Pancreas (tissue), 10 donors: ENCODE data around the gene OPA3. TPM values are rescaled to one million over a fixed set of nuclear protein-coding genes. Genes with fewer than 3 reads are reported as not detected.

Experiments
- ATAC-seq, 4 donors: fragments of 200-7000 bp; cut with Tn5 transposase; one replicate each; pipeline versions ENCODE4 v1.8.0 to v1.9.1; 2020; ENCODE audit warnings: mild to moderate bottlenecking in 4 of 4, moderate library complexity in 4 of 4
- DNase-seq, 6 donors: peaks; one replicate each; pipeline ENCODE4 v3.0.0-alpha.2; 2020
- FAIRE-seq: peaks from 2 replicates; lab custom pipeline; 2012; peaks lifted over from hg19 to GRCh38; lab: Jason Lieb, UNC
- H3K27ac ChIP-seq, 4 donors: fragments of 200-600 bp; sonication (generic); 1 replicate in 3 of 4; 2 replicates in 1 of 4; pipeline versions ENCODE4 v1.5.0 to v1.8.0; 2020
- H3K27me3 ChIP-seq, 4 donors: fragments of 200-600 bp; one replicate each; pipeline ENCODE4 v1.8.0; 2021
- H3K36me3 ChIP-seq, 3 donors: fragments of 200-600 bp; sonication (generic) in 1 of 3; one replicate each; pipeline versions ENCODE4 v1.5.0 to v1.8.0; 2020 to 2021
- H3K4me1 ChIP-seq, 3 donors: fragments of 200-600 bp; one replicate each; pipeline ENCODE4 v1.8.0; 2021
- H3K4me3 ChIP-seq, 4 donors: fragments of 200-600 bp; sonication (generic) in 2 of 4; one replicate each; pipeline versions ENCODE4 v1.5.0 to v1.8.0; 2020 to 2021
- H3K9me3 ChIP-seq, 4 donors: fragments of 200-600 bp; one replicate each; pipeline ENCODE4 v1.8.0; 2021
- WGBS, 2 donors: extraction: QIAGEN DNeasy Blood & Tissue Kit; methylation state at CpG; one replicate each; pipeline ENCODE4 v1.1.7; 2013; 5-methylcytosine and 5-hydroxymethylcytosine counted together
- intact Hi-C, 3 donors: fragments of 100-400 bp; cut with DNase I; formaldehyde crosslinking; loops; one replicate each; pipeline versions ENCODE4 v1.11.1 to v1.14.2; 2022
- polyA plus RNA-seq, 2 donors: library from polyadenylated mRNA; stranded (reverse); fragments of 200-250 nt; gene quantifications; one replicate each; pipeline ENCODE4 v1.2.3, GENCODE V29; 2013
- total RNA-seq, 6 donors: library from RNA; stranded (reverse); fragmentation: NEBNext Ultra II Directional in 4 of 6; extraction: Animal tissue kit (Norgen Biotek cat#: 25700) in 4 of 6; gene quantifications; one replicate each; pipeline versions ENCODE4 v1.2.1 to v1.2.4, GENCODE V29; 2021 to 2023
- TF ChIP-seq, protein P1 (sequence below), 4 donors: fragments of 200-600 bp; sonication (generic) in 3 of 4; IDR thresholded peaks; one replicate each; pipeline versions ENCODE4 v1.5.0 to v1.8.0; 2021; ENCODE audit warnings: antibody characterized with exemption in 4 of 4
- donor health status: healthy with polysubstance abuse.
- donor health status: DM: no; HTN: no; CAD: no; lungs with moderate emphysema.
- donor health status: DM: no; HTN: no; CAD: no.
- donor health status: control.
- donor health status: control.
- donor health status: Bipolar disorder and iron deficiency.
- donor health status: DM: yes; HTN: yes; CAD: no.
- donor health status: DM: no; HTN: no; CAD: no.
- donor health status: DM: no; HTN: no; CAD: no.
- donor health status: DM: yes; HTN: yes; CAD: no.

OPA3 gene
- total and polyA plus RNA-seq, 8 donors: 3.4 to 8.0 (median 4.7) TPM

DNA sequence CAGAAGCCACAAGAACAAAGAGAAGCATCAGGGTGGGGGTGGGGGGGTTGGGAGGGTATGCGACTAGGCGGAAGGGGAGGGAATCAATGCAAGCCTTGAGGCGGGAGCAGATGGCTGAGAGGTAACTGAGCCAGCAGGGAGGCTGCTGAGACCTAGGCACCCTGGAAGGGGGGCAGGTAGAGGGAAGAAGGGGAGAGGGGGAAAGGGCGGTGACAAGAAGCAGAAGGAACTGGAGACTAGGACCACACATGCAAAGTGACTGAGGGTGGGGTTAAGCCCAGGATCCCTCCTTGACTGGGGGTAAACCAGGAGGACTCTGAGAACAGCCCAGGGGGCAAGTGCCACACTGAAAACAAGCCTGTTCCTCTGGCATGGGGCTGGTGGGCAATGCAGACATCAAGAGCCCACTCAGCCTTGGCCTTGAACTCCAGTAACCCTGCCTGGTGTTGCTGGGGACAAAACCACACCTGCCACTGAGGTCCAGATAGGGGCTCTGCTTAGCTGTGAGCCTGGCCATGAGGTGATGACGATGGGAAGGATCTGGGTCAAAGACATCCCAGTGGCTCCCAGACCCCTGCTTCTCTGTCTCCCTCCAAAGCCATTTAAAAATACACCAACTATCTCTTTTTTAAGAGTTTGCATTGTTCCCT lies 20.3 kb downstream of the OPA3 start:
- no peaks in the 10 kb centered on the region for H3K4me1 ChIP-seq
- WGBS, 2 donors: 77 to 81% methylated on average over 5 of the region's 5 CpGs
- FAIRE-seq (no peak), ATAC-seq (no peak), DNase-seq (no peak)
- no peaks in the 10 kb centered on the region for H3K27me3 ChIP-seq
- H3K4me3 ChIP-seq: no peak overlapping the region
- intact Hi-C loops: no loop called here
- TF ChIP-seq, protein P1, sequence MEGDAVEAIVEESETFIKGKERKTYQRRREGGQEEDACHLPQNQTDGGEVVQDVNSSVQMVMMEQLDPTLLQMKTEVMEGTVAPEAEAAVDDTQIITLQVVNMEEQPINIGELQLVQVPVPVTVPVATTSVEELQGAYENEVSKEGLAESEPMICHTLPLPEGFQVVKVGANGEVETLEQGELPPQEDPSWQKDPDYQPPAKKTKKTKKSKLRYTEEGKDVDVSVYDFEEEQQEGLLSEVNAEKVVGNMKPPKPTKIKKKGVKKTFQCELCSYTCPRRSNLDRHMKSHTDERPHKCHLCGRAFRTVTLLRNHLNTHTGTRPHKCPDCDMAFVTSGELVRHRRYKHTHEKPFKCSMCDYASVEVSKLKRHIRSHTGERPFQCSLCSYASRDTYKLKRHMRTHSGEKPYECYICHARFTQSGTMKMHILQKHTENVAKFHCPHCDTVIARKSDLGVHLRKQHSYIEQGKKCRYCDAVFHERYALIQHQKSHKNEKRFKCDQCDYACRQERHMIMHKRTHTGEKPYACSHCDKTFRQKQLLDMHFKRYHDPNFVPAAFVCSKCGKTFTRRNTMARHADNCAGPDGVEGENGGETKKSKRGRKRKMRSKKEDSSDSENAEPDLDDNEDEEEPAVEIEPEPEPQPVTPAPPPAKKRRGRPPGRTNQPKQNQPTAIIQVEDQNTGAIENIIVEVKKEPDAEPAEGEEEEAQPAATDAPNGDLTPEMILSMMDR (IDR thresholded peaks at IDR 0.05): no peak
- no peaks in the 10 kb centered on the region for H3K9me3 ChIP-seq
- H3K36me3 ChIP-seq: no peaks in the 10 kb centered on the region
- H3K27ac ChIP-seq: no peak overlapping the region

DNA sequence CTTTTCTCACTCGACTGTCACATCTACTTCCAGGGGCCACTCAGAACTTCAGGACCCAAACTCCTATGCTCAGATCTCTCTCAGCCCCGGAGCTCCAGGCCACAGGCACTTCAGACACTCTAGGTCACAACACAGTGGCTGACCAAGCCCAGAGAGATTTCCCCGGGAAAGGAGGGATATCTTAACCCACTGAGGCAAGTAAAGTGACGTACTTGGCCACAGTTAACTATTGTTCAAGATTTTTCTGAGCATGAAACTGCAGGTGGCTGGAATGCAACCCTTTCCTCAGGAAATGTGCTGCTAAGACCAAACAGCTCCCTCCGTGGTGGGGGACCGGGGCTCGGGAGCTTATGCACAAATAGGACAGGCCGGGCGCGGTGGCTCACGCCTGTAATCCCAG lies 23.9 kb downstream of the OPA3 start:
- no peaks in the 10 kb centered on the region for H3K36me3 ChIP-seq
- no peaks in the 10 kb centered on the region for H3K27me3 ChIP-seq
- FAIRE-seq (no peak), DNase-seq (peak in 1 of 6 donors; percentile 13), ATAC-seq (no peak)
- H3K9me3 ChIP-seq: no peaks in the 10 kb centered on the region
- no peak overlapping the region for H3K4me3 ChIP-seq
- H3K4me1 ChIP-seq: no peaks in the 10 kb centered on the region
- no peak overlapping the region for H3K27ac ChIP-seq
- TF ChIP-seq, protein P1 (IDR thresholded peaks at IDR 0.05): no peak
- intact Hi-C loops: no loop called here
- WGBS, 2 donors: 77 to 86% methylated on average over 11 of the region's 11 CpGs

DNA sequence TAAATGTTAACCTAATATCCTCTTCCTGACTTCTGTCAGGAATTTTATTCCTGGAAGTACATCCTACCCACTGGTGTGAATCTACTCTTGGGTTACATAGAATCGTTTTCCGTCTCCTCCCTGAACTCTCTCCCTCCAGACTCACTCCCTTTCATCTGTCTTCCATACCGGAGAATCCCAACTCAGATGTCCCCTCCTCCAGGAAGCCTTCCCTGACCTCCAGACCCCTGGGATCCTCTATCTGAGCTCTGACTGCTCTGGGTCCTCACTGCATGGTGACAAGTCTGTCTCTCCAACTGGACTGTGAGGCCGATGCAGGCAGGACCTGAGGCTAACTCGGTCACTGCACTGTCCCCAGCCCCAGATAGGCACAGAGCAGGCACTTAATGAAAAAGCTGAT lies 24.6 kb downstream of the OPA3 start:
- DNase-seq (peak in 1 of 6 donors; percentile 20), FAIRE-seq (no peak), ATAC-seq (no peak)
- H3K9me3 ChIP-seq: no peaks in the 10 kb centered on the region
- no peak overlapping the region for H3K4me3 ChIP-seq
- 90 to 93% methylated on average over 5 of the region's 5 CpGs for WGBS, 2 donors
- TF ChIP-seq, protein P1 (IDR thresholded peaks at IDR 0.05): no peak
- H3K27ac ChIP-seq: no peak overlapping the region
- H3K4me1 ChIP-seq: no peaks in the 10 kb centered on the region
- no peaks in the 10 kb centered on the region for H3K36me3 ChIP-seq
- intact Hi-C loops: no loop called here
- no peaks in the 10 kb centered on the region for H3K27me3 ChIP-seq

DNA sequence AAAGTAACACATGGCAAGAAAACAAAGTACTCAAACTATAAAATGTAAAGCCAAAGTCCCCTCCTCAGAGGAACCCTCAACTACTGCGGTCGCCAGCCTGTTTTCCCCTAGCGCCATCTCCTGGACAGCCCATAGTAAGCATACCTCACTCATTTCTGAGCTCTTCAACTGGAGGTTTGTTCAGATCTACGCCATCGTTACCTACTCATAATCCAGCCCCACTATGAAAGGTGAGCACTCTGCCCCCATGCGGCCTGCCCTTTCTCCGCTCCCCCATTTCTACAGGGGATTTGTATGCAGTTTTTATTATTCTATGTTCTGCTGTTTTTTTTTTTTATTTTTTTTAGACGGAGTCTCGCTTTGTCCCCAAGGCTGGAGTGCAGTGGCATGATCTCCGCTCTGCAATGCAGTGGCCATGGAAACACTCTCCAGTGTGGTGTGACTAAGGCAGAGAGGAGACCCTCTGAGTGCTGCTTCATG lies 26.2 kb downstream of the OPA3 start:
- no peak overlapping the region for H3K4me3 ChIP-seq
- 45% methylated on average over 10 of the region's 10 CpGs for WGBS, 2 donors
- FAIRE-seq: no peak
- ATAC-seq: peak; percentile 41 to 82 (median 73)
- no peaks in the 10 kb centered on the region for H3K27me3 ChIP-seq
- H3K4me1 ChIP-seq: no peaks in the 10 kb centered on the region
- H3K27ac ChIP-seq: no peak overlapping the region
- DNase-seq: peak in 3 of 6 donors; percentile 29 to 45 (median 34)
- TF ChIP-seq, protein P1 (IDR thresholded peaks at IDR 0.05): peak in 3 of 4 donors; percentile 26 to 29 (median 28)
- no peaks in the 10 kb centered on the region for H3K36me3 ChIP-seq
- H3K9me3 ChIP-seq: no peaks in the 10 kb centered on the region
- intact Hi-C loops: no loop called here

DNA sequence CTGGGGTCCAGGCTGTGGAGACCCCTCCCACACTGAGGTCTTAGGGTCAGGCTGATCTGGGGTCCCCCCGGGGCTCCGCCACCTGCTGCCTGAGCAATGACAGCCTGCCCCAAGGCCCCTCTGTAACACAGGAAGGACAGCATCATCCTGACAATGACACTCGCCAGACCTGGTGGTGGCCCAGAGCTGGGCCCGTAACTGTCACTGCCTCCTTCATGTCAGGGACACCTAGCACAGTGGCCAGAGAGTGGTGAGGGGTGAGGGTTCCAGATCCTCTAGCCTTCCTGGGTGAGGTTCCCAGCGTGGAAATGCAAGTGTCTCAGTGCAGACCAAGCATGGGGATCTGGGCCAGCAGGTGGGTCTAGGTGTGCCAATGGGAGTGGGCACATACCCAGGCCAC lies 27.8 kb downstream of the OPA3 start:
- Histone ChIP-seq H3K27ac (no peak overlapping the region), H3K27me3 (no peaks in the 10 kb centered on the region), H3K4me1 (no peaks in the 10 kb centered on the region), H3K36me3 (no peaks in the 10 kb centered on the region), H3K9me3 (no peaks in the 10 kb centered on the region), H3K4me3 (no peak overlapping the region)
- WGBS, 2 donors: 87 to 92% methylated on average over 5 of the region's 5 CpGs
- ATAC-seq: no peak
- intact Hi-C loops: no loop called here
- TF ChIP-seq, protein P1 (IDR thresholded peaks at IDR 0.05): no peak
- FAIRE-seq: no peak
- DNase-seq: no peak
